Measurements from ENCODE around the gene FOXI2.

DNA sequence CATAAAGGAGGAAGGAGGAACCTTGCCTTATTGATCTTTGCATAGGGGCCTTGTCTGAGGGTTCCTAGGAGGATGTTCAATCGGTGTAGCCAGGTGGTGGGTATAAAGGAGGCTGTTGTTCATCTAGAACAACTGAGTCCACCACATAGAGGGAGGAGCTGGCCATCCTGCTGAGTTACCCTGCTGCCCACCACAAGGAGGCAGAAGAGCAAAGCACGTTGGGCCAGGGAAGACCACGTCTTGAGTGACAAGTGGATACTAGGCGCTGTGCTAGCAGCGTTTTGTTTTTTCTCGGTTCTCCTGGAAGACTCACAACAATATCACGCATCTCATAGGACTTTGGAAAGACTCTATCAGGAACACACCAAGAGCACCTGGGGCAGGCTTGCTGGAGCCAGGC is 20.0 kb downstream of the FOXI2 start:
- TF ChIP-seq GATA2 (IDR thresholded peaks at IDR 0.05; ENCODE audit: low read depth, low read length): no peak
- no peak for TF ChIP-seq GATA3 (IDR thresholded peaks at IDR 0.05; ENCODE audit: low read depth, low read length)
